ENCODE data around the gene HDAC4.

DNA sequence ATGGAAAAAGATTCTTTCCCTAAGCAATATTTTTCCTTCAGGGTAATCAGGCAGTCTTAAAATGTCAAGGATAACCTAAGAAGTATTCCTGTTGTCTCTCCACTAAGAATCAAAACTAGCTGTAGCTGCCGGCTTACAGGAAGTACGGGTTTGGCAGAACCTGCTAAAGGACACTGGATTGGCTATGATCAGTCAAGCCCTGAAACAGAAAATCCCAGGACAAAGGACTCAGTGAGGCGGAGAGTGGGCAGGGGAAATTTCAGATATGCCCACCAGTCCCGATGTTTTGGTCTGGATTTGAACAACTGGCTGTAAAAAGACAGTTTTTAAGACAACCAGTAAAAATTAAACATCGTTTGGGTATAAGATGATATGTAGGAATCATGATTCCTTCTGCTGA is 155.7 kb downstream of the HDAC4 start:
- TF ChIP-seq POLR2A (IDR thresholded peaks at IDR 0.05; ENCODE audit: low read length) = no peak
- TF ChIP-seq, protein P1, sequence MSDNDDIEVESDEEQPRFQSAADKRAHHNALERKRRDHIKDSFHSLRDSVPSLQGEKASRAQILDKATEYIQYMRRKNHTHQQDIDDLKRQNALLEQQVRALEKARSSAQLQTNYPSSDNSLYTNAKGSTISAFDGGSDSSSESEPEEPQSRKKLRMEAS (IDR thresholded peaks at IDR 0.05) = no peak
- TF ChIP-seq, protein P2, sequence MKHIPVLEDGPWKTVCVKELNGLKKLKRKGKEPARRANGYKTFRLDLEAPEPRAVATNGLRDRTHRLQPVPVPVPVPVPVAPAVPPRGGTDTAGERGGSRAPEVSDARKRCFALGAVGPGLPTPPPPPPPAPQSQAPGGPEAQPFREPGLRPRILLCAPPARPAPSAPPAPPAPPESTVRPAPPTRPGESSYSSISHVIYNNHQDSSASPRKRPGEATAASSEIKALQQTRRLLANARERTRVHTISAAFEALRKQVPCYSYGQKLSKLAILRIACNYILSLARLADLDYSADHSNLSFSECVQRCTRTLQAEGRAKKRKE (CRISPR knock-in tag; IDR thresholded peaks at IDR 0.05; ENCODE audit: low read depth) = no peak
- TF ChIP-seq, protein P3, sequence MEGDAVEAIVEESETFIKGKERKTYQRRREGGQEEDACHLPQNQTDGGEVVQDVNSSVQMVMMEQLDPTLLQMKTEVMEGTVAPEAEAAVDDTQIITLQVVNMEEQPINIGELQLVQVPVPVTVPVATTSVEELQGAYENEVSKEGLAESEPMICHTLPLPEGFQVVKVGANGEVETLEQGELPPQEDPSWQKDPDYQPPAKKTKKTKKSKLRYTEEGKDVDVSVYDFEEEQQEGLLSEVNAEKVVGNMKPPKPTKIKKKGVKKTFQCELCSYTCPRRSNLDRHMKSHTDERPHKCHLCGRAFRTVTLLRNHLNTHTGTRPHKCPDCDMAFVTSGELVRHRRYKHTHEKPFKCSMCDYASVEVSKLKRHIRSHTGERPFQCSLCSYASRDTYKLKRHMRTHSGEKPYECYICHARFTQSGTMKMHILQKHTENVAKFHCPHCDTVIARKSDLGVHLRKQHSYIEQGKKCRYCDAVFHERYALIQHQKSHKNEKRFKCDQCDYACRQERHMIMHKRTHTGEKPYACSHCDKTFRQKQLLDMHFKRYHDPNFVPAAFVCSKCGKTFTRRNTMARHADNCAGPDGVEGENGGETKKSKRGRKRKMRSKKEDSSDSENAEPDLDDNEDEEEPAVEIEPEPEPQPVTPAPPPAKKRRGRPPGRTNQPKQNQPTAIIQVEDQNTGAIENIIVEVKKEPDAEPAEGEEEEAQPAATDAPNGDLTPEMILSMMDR (IDR thresholded peaks at IDR 0.05) = no peak

All from A549 (cell line).